Islet of Langerhans (tissue), 1 donor: ENCODE data around the gene HIP1.
"Not testable (repeated sequence)": the region's sequence is repeated elsewhere in the genome, so short reads cannot be mapped to it uniquely, and the experiment has no call there.

ENCODE experiments used
- FAIRE-seq: peaks from one replicate; lab custom pipeline; 2011; peaks lifted over from hg19 to GRCh38; lab: Jason Lieb, UNC

Gene HIP1

DNA sequence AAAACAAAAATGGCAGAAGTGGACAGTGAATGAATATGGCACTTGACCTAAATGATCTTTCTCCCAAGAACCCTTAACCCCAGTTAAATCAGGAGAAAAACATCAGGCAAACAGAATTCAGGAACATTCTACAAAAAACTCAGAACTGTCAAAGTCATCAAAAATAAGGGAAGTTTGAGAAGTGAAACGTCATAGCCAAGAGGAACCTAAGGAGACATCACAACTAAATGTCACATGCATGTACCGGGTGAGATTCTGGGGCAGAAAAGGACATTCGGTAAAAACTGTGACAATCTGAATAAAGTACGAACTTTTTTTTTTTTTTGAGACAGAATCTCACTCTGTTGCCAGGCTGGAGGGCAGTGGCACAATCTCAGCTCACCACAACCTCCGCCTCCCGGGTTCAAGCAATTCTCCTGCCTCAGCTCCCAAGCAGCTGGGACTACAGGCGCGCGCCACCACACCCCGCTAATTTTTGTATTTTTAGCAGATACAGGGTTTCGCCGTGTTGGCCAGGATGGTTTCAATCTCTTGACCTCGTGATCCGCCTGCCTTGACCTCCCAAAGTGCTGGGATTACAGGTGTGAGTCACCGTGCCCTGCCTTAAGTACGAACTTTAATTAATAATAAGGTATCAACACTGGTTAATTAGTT, 169.0 kb downstream of the HIP1 start:
- not testable (repeated sequence) for FAIRE-seq

DNA sequence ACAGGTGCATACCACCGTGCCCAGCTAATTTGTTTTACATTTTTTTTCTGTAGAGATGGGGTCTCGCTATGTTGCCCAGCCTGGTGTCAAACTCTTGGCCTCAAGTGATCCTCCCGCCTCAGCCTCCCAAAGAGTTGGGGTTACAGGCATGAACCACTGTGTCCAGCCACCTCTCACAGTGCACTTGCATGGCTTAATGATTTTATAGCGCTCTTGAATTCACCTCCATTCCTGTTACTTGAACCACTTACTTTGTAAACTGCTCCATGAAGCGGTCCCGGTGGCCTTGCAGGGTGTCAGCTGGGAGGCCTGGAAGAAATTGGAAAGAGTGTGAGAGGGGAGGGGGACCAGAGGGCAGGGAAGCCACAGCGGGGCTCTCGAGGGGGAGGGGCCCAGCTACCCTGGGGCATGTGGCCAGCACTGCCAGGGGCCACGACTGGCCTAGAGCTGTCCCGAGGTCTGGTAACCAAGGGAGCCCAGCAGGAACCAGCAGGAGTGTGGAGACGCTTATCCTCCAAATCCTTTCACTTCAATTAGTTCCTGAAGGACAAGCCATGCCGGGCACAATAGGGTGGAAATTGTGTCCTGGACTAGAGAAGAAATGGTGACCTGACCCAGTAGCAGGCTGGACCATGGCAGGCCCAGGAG, 170.7 kb downstream of the HIP1 start:
- FAIRE-seq: no peak

DNA sequence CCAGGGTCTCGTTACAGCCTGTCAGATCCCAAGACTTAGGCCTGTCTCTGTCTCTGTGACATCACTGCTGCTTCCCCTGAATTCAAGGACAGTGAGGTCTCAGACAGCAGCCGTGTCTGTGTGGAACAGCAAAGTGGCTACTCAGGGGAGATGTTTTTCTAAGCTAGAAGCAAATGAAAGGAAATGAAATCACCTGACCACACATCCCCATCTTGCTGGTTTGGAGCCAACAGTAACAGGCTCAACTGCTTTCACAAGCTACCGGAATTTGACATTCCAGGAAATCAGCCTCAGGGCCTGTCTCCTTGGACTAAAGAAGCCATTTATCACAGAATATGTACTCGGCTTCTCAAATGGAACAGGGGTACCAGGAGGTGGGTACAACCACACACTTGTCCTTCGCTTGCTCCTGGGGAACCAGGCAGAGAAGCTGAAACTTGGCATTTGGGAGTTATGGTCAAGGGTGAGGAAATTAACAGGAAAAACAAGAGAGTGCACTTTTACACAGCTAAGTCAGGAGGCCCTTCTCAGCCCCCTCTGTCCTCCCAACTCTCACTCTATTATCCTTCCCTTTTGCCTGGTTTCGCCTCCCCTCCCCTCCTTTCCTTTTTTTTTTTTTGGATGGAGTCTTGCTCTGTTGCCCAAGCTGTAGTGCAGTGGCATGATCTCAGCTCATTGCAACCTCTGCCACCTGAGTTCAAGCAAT, 173.5 kb downstream of the HIP1 start:
- FAIRE-seq: no peak

DNA sequence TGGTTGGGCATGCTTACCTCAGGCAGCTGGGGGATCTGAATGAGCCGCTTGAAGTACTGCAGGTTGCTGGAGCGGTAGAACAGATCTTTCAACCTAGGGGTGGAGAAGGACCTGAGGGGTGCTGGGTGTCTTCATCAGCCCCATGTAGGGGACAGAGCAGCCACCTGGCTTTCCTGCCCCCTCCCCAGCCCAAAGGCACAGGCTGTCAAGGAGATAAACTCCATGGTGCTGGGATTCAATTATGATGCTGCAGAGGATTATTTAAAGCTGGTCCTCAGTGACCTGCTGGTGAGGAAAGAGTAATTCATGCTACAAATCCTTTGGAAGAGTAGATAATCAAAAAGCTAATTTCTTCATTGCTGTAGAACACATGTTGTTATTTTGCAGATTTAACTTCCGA, 175.6 kb downstream of the HIP1 start:
- no peak for FAIRE-seq

DNA sequence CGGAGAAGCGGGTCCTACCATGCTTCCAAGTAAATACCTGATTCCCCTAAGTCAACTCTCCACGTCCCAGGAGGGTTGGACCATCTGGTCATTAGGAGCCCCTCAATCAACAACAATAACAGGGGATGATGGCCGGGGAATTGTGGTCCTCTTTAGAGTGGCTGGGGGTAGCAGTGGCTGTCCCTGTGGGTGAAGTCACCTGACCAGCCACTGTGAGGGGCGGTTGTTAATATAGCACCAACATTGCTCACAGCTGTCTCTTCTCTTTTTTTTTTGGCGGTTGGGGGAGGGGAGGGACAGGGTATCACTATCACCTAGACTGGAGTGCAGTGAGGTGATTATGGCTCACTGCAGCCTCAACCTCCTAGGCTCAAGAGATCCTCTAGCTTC, 178.8 kb downstream of the HIP1 start:
- no peak for FAIRE-seq

DNA sequence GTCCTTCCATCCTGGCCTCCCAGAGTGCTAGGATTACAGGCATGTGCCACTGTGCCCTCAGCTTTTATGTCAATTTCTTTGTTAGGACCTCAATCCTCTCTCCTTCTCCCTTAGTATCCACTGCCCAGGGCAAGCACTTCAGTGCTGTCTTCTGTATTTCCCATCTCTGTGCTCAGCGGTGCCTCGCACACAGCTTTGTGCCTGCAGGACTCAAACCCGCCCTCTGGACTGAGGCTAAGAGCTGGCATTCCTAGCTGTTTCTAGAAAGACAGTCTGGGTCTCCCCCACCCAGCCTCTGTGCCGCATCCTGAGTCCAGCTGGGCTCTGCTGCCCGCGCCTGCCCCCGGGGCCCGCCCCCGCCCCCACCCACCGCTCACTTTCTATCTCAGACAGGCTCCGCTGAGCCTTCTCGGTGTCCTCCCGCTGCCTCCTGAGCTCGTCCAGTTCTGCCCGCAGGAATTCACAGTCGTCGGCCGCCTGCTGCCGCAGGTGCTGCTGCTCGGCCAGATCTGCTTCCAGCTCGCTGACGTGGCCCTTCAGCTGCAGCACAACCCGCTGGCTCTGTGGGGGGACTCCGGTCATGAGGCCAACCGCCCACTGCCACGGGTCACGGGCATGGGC, 179.3 kb downstream of the HIP1 start:
- FAIRE-seq: no peak

DNA sequence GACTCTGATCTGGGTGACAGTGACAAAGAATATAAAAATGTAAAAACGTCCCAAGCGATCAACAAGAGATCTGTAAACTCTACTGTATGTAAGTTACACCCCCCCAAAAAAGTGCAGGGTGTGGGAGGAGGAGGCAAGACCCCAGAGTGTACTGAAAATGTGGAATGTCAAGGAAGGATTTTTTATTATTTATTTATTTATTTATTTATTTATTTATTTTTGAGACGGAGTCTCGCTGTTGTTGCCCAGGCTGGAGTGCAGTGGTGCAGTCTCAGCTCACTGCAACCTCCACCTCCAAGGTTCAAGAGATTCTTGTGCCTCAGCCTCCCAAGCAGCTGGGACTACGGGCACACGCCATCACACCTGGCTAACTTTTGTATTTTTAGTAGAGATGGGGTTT, 181.9 kb downstream of the HIP1 start:
- not testable (repeated sequence) for FAIRE-seq

DNA sequence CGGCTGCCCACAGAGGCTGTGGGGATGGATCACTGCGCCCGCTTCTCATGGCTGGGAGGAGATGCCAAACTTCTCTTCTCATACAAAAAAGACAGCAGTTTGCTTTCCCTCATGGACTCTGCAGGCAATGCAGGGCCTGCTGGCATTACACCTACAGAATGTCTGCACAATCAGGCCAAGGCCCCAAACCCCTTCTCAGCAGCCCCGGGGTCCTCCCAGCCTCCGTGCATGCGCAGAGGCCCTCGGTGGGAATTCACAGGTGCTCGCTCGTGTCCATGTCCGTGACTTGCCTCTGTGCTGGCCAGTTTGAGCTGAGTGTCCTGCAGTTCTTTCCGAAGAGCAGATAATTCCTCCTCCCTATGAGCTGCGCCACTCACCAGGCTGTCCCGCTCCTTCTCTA, 183.0 kb downstream of the HIP1 start:
- no peak for FAIRE-seq

DNA sequence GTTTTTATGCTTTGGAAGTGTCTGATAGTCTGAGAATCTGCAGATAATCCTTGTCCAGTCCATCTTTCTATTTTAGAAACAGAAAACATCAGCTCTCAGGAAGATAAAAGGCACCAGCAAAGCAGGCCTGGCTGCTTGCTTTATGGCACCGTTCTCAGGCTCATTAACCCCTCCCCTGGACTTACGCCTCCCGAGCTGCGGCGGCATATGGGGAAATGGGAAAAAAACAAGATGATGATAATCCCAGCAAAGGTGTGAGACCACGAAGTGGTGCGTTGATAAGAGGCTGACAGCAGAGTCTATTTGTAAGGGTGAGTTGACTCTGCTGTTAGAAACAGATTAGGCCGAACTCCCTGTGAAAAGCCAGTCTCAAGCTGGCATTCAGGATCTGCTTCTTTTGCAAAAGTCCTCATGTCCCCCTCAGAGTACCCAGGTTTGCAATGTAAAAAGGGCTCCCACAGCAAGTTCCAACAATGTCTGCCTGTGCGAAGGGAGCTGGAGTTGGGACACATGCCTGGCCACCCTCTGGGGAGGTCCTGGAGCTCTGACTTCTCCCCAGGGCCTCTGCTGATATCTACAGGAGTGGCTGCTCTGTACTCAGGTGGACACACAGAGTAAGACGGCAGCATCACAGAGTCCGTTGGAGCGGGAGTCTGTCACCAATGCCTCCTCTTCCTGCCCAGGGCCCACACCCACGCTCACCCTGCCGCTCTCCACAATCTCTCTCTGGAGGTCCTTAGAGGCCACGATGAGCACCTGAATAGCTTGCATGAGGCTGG, 192.3 kb downstream of the HIP1 start:
- no peak for FAIRE-seq

DNA sequence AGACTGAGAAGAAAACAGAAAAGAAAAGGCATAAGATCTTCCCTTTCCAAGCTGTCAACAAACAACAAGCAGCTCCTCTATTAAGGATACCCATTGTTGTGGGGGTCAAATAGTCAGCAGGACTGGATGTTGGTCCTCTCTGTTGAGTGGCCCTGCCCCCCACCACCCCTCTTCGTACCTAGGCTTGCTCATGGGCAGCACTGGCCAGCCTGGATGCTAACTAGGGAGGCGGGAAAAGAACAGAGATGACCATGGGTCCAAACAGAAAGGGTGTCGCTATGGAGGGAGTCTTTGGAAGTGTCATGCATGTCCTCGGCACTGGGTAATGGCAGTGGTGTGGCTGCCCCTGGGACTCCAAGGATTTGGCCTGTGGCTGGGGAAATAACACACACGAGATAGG, 201.0 kb downstream of the HIP1 start:
- no peak for FAIRE-seq

DNA sequence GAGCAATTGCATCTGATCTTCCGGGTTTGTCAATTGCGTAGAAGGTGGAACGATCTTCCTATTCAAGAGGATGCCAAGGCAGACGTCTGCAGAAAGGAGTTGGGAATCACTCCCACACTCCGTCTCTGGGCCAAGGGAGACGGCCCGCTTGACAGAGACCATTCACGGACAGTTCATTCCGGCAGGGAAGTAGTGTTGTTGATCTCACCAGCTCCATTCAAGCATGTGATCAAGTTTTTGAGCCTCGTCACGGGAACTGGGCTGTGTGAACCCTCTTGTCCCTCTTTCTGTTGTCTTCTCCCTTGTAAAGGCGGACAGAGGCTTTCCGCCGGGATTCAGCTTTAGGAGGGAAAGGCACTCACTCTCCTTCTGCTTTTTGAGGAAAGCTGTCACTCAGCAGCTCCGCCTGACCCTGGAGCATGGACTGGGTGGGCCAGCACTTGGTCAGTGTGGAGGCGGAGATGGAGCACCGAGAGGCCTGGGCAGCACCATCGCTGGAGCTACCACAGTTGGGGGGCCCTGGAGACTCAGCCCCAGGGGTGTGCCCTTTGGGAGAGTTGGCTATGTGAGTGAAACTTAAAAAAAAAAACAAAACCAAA, 201.7 kb downstream of the HIP1 start:
- FAIRE-seq: no peak

DNA sequence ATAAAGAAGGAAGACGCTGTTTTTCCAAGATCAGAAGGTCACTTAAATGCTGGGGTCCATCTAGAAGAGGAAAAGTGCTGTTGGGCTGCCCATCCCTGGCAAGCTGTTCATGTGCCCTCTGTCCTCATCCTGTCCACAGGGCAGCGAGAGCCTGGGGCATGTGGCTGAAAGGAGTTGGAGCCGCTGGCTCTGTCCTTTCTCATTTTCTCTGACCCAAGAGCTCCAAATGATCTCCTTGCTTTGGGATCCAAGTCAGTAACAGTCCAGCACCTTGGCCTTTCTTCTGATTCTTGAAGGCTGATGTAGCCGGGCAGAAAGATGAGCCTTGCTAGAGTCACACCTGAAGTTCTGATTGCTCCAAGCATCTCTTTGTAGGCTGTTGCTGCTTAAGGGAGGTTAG, 202.2 kb downstream of the HIP1 start:
- no peak for FAIRE-seq

DNA sequence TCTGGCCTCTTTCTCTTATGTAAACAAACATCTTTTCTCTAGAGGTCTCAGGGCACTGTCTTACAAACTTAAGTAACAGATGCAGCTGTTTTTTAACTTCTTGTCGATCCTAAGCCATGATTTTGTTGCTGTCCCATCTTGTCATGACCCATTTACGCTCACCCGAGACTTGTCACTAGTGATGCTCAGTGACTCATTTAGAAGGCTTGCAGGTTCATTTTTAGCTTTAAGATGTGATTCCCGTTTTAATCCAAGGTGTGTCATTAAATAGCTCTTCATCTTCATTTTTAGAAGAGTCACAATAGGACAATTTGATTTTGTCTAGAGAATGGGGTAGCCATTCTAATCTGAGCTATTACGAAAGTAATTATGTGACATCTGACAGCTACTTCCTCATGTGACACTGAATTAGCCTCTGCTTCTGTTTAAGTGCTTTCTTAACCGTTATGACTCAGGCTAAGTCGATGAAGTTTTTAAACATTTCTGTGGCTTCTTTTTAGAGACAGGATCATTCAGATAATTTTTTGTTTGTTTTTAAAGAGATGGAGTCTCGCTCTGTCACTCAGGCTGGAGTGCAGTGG, 203.9 kb downstream of the HIP1 start:
- FAIRE-seq: no peak

DNA sequence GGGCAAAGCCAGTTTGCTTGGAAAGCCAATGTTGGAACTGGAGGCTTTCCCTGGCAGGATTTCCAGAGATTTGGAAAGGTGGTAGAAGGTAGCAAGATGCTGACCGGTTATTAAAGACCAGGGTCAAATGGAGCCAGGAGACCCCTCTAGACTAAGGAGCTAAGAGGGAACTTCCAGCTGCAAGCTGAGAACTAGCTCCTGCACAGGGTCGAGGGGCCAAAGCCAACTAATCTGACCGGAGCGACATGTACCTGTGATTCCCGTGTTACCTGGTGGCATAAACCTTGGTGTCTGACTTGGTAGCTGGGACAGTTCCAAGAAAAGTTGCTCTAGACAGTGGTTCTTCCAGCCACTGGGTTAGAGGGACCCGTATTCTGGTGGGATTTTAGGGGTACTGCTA, 204.8 kb downstream of the HIP1 start:
- FAIRE-seq: no peak

DNA sequence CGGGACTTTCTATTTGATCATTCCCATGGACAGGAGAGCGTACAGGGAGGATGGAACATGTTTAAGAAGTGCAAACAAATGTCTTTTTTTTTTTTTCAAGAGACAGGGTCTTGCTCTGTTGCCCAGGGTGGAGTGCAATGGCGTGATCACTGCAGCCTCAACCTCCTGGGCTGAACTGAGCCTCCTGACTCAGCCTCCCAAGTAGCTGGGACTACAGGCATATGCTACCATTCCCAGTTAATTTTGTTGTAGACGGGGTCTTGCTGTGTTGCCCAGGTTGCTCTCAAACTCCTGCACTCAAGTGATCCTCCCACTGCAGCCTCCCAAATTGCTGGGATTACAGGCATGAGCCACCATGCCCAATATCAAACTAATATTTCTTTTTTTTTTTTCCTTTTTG, 206.1 kb downstream of the HIP1 start:
- FAIRE-seq: no peak

DNA sequence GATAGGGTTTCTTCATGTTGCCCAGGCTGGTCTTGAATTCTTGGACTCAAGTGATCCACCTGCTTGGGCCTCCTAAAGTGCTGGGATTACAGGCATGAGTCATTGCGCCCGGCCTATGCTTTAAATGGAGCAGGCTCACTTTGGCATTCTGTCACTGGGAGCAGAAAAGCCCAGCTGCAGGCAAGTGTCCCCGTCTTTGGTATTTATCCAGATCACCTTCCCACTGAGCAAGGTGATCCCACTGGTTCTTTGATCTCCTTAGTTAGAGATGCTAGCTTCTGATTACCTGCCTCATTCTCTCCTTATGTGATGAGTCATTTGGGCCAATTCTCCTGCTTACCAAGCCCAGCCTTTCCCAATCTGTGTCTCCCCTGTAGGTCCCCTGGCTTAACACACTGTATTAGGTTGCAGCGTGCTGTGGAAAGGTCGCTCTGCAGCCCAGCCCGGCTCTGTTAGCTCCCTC, 207.4 kb downstream of the HIP1 start:
- no peak for FAIRE-seq

DNA sequence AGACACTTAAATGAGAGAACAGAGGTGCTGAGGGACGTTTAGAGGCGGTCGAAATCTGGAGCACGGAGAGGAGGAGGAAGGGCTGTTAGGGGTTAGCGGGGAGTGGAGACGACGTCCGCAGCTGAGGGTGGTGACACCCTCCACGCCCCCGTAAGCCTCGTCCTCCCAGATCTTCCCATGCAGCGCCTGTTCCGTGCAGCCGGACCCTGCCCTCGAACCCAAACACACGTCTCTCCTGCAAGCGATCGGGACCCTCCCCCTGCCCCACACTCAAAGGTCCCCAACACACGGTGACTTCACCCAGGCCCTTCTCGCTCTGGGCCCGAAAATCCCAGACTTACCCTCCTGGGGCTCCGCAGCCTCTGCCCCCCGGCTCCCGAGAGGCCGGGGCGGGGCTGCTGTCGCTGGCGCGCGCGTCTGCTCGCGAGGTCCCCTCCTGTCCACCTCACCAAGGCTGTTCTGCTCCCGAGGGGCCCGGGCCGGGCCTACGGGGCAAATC, 211.5 kb downstream of the HIP1 start:
- FAIRE-seq: not testable (repeated sequence)

DNA sequence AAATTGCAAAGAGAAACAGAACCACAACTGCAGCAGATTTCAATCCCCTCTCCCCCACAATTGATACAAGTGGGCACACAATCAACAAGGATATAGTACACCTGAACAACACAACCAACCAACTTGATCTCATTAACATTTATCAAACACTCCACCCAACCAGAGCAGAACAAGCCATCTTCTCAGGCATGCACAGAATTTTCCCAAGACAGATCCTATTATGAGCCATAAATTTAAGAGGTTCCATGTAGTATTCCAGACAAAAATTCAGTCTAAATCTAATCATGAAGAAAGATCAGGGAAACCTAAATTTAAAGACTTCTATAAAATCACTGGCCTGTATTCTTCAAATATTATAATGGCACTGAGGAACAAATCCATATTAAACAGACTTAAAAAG, 217.0 kb downstream of the HIP1 start:
- not testable (repeated sequence) for FAIRE-seq

DNA sequence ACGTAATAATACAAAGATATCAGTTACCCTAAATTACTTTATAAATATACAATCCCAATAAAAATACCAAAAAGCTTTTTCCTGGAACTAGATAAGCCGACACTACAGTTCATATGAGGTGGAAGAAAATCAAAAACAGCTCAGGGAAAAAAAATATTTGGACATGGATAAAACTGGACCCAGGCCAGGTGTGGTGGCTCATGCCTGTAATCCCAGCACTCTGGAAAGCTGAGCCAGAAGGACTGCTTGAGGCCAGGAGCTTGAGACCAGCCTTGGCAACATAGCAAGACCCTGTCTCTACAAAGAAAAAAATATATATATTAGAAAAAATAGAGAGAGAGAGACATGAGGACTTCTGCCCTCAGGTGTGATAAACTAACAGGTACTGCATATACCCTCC, 219.9 kb downstream of the HIP1 start:
- FAIRE-seq: not testable (repeated sequence)

DNA sequence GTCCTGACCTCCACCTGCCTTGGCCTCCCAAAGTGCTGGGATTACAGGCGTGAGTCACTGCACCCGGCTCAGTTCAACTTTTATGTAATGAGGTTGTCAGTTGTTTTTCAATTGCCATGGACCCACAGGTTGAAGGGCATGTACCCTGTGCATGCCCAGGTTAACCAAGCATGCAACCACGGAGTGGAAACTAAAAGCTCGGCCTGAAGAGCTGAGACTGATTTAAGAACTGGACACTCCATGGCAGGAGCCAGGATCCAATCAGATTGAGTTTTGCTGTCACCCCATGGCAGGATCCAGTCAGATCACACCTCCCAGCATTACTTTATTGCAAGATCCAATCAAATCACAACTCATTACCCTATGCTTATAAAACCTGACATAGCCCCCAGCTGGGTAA, 229.7 kb downstream of the HIP1 start:
- FAIRE-seq: not testable (repeated sequence)

DNA sequence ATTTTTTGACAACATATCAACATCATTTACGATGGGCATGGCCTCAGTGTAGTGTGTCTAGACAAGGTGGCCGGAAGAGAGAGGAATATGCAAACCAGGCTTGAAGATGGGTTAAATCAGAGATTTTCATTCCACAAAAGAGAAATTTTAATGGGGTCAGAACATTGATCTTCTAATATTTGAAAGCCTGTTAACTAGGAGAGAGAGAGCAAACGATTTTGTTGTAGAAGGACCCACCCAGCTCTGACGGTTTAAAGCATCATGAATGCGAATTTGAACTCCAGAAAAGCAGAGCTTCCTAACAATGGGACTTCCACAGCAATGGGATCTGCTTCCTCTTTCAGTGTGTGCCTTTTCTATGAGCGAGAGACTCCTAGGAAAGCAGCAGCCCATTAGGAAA, 246.7 kb downstream of the HIP1 start, which contains the start of gene SPDYE5:
SPDYE5 (plus strand) TSS at position 301 of the 400 bp plus-strand sequence. CDS start 1,728 bp downstream, outside the sequence.
- not testable (repeated sequence) for FAIRE-seq
